Left lung (tissue), 14 donors: ENCODE results near the gene CROCC. TPM values are rescaled to one million over a fixed set of nuclear protein-coding genes. Genes with fewer than 3 reads are reported as not detected.
A peak's percentile ranks its signal among the peaks of the same experiment; 100 is the strongest.
"Not testable (repeated sequence)": the region's sequence is repeated elsewhere in the genome, so short reads cannot be mapped to it uniquely, and the experiment has no call there.

Experiments
- ATAC-seq: fragments of 200-7000 bp; cut with Tn5 transposase; one replicate; pipeline ENCODE4 v1.9.1; 2020; ENCODE audit warnings: moderate library complexity
- DNase-seq, 4 donors: peaks; one replicate each; pipeline ENCODE4 v3.0.0-alpha.2; 2013 to 2020
- H3K27ac ChIP-seq, 2 donors: fragments of 200-600 bp; sonication (generic) in 1 of 2; one replicate each; pipeline versions ENCODE4 v1.5.0 to v1.8.0; 2020 to 2021
- H3K27me3 ChIP-seq, 2 donors: fragments of 200-600 bp; sonication (generic) in 1 of 2; one replicate each; pipeline versions ENCODE4 v1.5.0 to v1.8.0; 2020 to 2021
- H3K36me3 ChIP-seq, 2 donors: fragments of 200-600 bp; sonication (generic) in 1 of 2; one replicate each; pipeline versions ENCODE4 v1.5.0 to v1.8.0; 2020 to 2021
- H3K4me1 ChIP-seq, 2 donors: fragments of 200-600 bp; one replicate each; pipeline ENCODE4 v1.8.0; 2021
- H3K4me3 ChIP-seq, 2 donors: fragments of 200-600 bp; sonication (generic) in 1 of 2; one replicate each; pipeline versions ENCODE4 v1.5.0 to v1.8.0; 2020 to 2021; ENCODE audit warnings: mild to moderate bottlenecking in 1 of 2
- H3K9me3 ChIP-seq, 2 donors: fragments of 200-600 bp; sonication (generic) in 1 of 2; one replicate each; pipeline versions ENCODE4 v1.5.0 to v1.8.0; 2020 to 2021
- intact Hi-C, 2 donors: fragments of 100-400 bp; cut with DNase I; formaldehyde crosslinking; loops; one replicate each; pipeline versions ENCODE4 v1.11.2 to v1.14.2; 2022
- long read RNA-seq, 12 donors: library from polyadenylated mRNA in 2 of 12; unstranded in 2 of 12; transcript quantifications; one replicate each; pipeline ENCODE4 v2.0.0 and lab custom pipeline, GENCODE V29; 2019 to 2026
- polyA plus RNA-seq, 6 donors: library from polyadenylated mRNA; unstranded; fragments of 120-200 nt; gene quantifications; one replicate each; pipeline ENCODE4 v1.2.1, GENCODE V29; 2013; ENCODE audit not compliant: insufficient read length in 6 of 6
- total RNA-seq, 2 donors: library from RNA; stranded (reverse); fragmentation: NEBNext Ultra II Directional; extraction: Animal tissue kit (Norgen Biotek cat#: 25700); gene quantifications; one replicate each; pipeline ENCODE4 v1.2.1, GENCODE V29; 2021
- TF ChIP-seq, protein P1 (sequence below), 2 donors: fragments of 200-600 bp; sonication (generic) in 1 of 2; IDR thresholded peaks; one replicate each; pipeline versions ENCODE4 v1.5.0 to v1.8.0; 2021; ENCODE audit warnings: antibody characterized with exemption in 2 of 2
- donor health status: DM: no; HTN: yes; CAD: no.
- donor health status: DM: no; HTN: no; CAD: no.

The CROCC gene, protein sequence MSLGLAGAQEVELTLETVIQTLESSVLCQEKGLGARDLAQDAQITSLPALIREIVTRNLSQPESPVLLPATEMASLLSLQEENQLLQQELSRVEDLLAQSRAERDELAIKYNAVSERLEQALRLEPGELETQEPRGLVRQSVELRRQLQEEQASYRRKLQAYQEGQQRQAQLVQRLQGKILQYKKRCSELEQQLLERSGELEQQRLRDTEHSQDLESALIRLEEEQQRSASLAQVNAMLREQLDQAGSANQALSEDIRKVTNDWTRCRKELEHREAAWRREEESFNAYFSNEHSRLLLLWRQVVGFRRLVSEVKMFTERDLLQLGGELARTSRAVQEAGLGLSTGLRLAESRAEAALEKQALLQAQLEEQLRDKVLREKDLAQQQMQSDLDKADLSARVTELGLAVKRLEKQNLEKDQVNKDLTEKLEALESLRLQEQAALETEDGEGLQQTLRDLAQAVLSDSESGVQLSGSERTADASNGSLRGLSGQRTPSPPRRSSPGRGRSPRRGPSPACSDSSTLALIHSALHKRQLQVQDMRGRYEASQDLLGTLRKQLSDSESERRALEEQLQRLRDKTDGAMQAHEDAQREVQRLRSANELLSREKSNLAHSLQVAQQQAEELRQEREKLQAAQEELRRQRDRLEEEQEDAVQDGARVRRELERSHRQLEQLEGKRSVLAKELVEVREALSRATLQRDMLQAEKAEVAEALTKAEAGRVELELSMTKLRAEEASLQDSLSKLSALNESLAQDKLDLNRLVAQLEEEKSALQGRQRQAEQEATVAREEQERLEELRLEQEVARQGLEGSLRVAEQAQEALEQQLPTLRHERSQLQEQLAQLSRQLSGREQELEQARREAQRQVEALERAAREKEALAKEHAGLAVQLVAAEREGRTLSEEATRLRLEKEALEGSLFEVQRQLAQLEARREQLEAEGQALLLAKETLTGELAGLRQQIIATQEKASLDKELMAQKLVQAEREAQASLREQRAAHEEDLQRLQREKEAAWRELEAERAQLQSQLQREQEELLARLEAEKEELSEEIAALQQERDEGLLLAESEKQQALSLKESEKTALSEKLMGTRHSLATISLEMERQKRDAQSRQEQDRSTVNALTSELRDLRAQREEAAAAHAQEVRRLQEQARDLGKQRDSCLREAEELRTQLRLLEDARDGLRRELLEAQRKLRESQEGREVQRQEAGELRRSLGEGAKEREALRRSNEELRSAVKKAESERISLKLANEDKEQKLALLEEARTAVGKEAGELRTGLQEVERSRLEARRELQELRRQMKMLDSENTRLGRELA (N-terminal part only)
- total RNA-seq (10 to 100 TPM; 19.1 to 19.7 TPM), polyA plus RNA-seq (10 to 100 TPM; 43.5 to 66.2 (median 58.3) TPM)
- long read RNA-seq, donor 1, partial matches to known transcripts = 22 of 25 reads
- long read RNA-seq, donor 1, other reads (novel, unspliced or antisense) = 0 of 25 reads
- long read RNA-seq, donor 2, partial matches to known transcripts = 5 of 5 reads
- long read RNA-seq, donor 2, other reads (novel, unspliced or antisense) = 0 of 5 reads
- long read RNA-seq, donor 3, partial matches to known transcripts = 266 of 586 reads
- long read RNA-seq, donor 3, other reads (novel, unspliced or antisense) = 320 of 586 reads
- long read RNA-seq, donor 4, partial matches to known transcripts = 1 of 3 reads
- long read RNA-seq, donor 4, other reads (novel, unspliced or antisense) = 2 of 3 reads
- long read RNA-seq, donor 5, partial matches to known transcripts = 54 of 54 reads
- long read RNA-seq, donor 5, other reads (novel, unspliced or antisense) = 0 of 54 reads
- long read RNA-seq, donor 6, partial matches to known transcripts = 284 of 348 reads
- long read RNA-seq, donor 6, other reads (novel, unspliced or antisense) = 64 of 348 reads
- long read RNA-seq, donor 7, partial matches to known transcripts = 116 of 323 reads
- long read RNA-seq, donor 7, other reads (novel, unspliced or antisense) = 207 of 323 reads
- long read RNA-seq, donor 8, partial matches to known transcripts = 5 of 5 reads
- long read RNA-seq, donor 8, other reads (novel, unspliced or antisense) = 0 of 5 reads
- long read RNA-seq, donor 9 = 0 reads
- long read RNA-seq, donor 10, partial matches to known transcripts = 2 of 3 reads
- long read RNA-seq, donor 10, other reads (novel, unspliced or antisense) = 1 of 3 reads
- long read RNA-seq, donor 11 = 0 reads
- long read RNA-seq, donor 12, partial matches to known transcripts = 5 of 5 reads
- long read RNA-seq, donor 12, other reads (novel, unspliced or antisense) = 0 of 5 reads

DNA sequence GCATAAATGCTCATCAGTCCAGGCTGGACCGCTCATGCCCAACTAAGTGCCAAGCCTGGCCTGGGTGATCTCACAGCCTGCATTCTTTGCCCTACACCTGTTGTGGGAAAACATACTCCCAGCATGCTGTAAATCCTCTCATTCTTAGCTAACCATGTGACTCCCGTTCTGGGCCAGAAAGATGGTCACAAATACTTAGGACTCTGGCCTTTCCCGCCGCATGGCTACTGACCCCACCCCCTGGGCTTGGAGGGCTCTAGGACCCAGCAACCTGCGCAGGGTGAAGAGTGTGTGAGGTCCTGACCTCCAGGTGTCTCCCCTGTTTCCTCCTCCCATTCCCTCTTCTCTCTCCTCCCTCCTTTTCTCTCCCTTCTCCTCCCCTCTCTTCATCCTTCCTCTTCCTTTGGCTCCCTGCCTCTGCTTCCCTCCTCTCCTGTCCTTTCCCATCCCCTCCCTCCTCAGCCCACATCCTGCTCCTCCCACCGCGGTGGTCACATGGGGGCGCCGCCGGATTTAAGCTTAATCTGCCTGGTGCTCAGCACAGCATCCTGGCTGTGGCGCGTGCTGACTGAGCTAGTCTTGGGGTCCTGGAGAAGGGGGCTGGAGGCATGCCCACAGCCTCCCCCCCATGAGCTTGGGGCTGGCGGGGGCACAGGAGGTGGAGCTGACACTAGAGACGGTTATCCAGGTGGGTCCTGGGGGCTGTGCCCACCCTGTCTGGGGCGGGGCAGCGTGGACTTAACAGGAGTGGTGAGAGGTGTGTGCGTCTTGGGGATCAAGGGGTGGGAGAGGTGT lies at the start of gene CROCC:
CROCC (plus strand) TSS at position 541 of the 795 bp plus-strand sequence; CDS start at position 629, 88 bp downstream.
- ATAC-seq = no peak
- Histone ChIP-seq H3K27ac (no peak within 1 kb of the TSS), H3K4me1 (peaks cover 0 to 5% of the 10 kb centered on the region in 2 donors), H3K9me3 (no peaks in the 10 kb centered on the region), H3K27me3 (peaks cover 0 to 8% of the 10 kb centered on the region in 2 donors), H3K4me3 (no peak within 1 kb of the TSS), H3K36me3 (peaks cover 0 to 4% of the 10 kb centered on the region in 2 donors)
- intact Hi-C loops = no loop called here
- TF ChIP-seq, protein P1, sequence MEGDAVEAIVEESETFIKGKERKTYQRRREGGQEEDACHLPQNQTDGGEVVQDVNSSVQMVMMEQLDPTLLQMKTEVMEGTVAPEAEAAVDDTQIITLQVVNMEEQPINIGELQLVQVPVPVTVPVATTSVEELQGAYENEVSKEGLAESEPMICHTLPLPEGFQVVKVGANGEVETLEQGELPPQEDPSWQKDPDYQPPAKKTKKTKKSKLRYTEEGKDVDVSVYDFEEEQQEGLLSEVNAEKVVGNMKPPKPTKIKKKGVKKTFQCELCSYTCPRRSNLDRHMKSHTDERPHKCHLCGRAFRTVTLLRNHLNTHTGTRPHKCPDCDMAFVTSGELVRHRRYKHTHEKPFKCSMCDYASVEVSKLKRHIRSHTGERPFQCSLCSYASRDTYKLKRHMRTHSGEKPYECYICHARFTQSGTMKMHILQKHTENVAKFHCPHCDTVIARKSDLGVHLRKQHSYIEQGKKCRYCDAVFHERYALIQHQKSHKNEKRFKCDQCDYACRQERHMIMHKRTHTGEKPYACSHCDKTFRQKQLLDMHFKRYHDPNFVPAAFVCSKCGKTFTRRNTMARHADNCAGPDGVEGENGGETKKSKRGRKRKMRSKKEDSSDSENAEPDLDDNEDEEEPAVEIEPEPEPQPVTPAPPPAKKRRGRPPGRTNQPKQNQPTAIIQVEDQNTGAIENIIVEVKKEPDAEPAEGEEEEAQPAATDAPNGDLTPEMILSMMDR (IDR thresholded peaks at IDR 0.05) = no peak
- peak in 2 of 4 donors; percentile 65 to 81 for DNase-seq

DNA sequence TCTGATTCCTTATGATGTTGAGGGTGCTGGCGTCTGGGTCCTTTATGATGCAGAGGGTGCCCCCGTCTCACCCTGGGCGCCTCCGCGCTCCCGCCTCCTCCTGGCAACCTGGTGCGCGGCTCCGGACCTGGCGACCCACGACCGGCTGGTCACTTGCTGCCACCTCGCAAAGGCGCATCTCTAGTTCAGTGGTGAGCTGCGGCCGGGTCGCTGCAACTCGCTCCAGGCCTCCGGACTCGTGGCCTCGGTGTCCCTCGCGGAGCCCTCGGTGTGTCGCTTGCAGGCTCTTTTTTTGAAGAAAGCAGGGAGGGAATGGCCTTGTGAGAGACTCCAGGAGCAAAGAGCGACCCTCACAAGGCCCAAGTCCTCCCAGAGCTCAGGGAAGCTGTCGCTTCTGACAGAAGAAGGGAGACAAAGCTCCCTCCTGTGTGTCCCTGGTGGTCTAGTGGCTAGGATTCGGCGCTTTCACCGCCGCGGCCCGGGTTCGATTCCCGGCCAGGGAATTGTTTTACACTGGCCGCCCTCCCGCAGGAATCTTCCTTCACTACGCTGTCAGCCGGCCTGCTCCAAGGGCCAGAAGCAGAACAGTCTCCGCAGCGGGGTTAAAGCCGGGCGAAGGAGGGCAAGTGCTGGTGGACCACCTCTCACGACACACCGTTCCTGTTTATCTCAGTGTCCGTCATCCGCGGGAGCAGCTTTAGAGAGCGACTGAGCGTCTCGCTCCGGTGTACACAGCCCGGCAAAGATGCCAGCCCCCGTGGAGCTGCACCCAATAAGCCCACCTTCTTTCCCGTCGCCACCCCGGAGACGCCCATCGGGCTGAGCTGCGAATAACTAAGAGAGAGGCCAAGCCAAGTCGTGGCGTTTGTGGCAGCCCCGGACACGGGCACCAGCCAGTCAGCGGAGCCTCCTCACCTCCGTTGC lies 49.3 kb upstream of the CROCC start:
- H3K9me3 ChIP-seq, H3K27ac ChIP-seq, intact Hi-C loops, H3K4me1 ChIP-seq, H3K36me3 ChIP-seq: not testable (repeated sequence)
- peaks cover 0 to 55% of the 10 kb centered on the region in 2 donors for H3K27me3 ChIP-seq
- H3K4me3 ChIP-seq = peak overlapping the region in 1 of 2 donors; percentile 18
- ATAC-seq (peak; percentile 79), DNase-seq (peak in 3 of 4 donors; percentile 64 to 89 (median 80))

DNA sequence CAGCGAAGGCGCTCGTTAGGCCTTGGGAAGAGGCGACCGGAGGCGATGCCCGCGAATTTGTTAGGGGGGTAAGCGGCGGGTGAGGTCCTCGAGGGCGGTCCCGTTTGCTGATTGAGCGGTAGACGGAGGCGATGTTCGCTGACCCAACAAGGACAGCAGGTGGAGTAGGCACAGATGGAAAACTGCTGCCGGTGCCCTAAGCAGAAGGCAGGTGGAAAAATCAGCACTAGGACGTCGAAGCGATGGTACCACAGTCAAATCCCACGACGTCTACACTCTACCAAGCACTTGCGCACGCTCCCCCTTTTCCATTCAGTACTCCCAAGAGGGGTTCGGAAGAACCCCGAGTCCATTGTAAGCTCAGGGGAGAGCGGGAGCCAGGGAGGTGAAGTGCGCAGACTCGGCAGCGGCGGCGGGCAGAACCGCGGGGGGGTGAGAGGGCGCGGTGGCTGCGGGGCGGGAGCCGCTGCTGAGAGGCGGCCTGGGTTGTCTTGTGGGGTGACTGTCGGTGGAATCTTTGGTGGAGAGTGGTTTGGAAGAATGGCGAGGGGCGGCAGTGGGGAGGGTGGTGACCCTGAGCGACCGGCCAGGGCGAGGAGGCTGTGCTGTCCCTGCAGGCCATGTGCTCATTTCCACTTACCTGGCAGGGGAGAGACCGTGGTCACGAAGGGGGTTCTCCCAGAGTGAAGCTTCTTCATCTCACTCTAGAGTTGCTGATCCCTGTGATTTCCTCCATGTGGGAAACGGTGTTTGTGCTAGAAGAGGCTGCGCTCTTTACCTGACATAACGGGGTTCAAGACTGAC lies 48.5 kb upstream of the CROCC start:
- DNase-seq = peak in 3 of 4 donors; percentile 44 to 94 (median 60)
- H3K9me3 ChIP-seq, H3K4me1 ChIP-seq, H3K27ac ChIP-seq, H3K36me3 ChIP-seq, intact Hi-C loops: not testable (repeated sequence)
- peak; percentile 84 for ATAC-seq
- Histone ChIP-seq H3K4me3 (peak overlapping the region in 1 of 2 donors; percentile 18), H3K27me3 (peaks cover 0 to 55% of the 10 kb centered on the region in 2 donors)

DNA sequence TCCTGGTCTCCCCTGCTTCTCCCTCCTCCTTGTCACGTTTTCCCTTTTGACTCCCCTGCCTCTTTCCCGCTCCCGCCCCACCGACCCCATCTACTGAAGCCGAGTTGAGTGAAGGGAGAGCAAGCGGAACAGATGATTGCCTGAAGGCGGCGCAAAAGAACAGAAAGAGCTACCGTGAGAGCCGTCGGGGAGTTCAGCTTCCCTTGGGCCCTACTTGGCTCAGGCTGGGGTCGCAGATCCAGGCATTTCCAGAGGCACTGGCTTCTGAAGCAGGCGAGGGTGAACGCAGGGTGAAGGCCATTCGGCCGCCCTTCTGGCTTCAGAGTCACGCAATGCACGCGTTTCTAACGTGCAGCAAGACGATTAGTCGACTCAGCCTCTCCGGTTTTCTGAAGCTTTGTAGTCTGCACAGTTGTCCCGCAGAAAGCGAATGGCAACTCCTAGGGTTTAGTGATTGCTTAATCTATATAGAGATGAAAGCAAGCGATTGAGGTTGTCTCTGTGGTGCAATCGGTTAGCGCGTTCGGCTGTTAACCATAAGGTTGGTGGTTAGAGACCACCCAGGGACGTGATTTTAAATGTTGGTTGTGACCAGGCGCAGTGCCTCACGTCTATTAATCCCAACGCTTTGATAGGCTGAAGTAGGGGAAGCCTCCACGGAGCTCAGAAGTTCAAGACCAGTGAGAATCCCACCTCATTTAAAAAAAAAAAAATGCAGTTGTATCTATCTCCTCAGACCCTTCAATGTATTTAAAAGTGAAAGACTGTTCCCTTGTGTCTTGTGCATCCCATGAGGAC lies 46.6 kb upstream of the CROCC start:
- H3K9me3 ChIP-seq, H3K4me3 ChIP-seq, H3K27ac ChIP-seq, DNase-seq, ATAC-seq, H3K36me3 ChIP-seq, H3K4me1 ChIP-seq, intact Hi-C loops: not testable (repeated sequence)
- H3K27me3 ChIP-seq = peaks cover 0 to 70% of the 10 kb centered on the region in 2 donors

DNA sequence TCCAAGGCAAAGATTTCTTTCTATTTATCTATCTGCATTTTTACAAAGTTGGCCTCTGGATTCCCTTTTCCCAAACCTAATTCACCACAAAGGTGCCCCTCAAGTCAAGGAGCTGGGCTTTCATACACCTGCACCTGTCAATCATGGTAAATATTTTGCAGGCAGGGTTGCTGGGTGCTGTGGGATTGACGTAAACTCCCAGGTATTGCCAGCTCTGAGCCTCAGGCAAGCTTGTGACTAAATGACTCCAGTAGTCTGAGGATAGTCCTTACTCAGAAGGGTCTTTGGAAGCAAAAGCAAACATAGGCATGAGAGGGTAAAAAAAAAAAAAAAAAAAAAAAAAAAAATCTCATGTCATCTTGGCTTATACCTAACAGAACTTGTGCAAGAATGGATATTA lies 40.0 kb upstream of the CROCC start:
- intact Hi-C loops, H3K27ac ChIP-seq, H3K36me3 ChIP-seq, H3K9me3 ChIP-seq, H3K4me3 ChIP-seq, ATAC-seq, H3K4me1 ChIP-seq: not testable (repeated sequence)
- peak in 1 of 4 donors; percentile 71 for DNase-seq
- H3K27me3 ChIP-seq = peaks cover 0 to 27% of the 10 kb centered on the region in 2 donors
